OCI-LY3 (cell line): ENCODE data around the gene ITPR1.

ENCODE experiments used
- H2AFZ ChIP-seq: fragments of 200-600, 300-600 bp; shearing (Covaris generic); 2 replicates; pipeline ENCODE4 v1.6.0; 2014; ENCODE audit warnings: antibody characterized with exemption, low read depth, low read length
- H3K27ac ChIP-seq: fragments of 200-600, 300-600 bp; sonication (generic); 2 replicates; pipeline ENCODE4 v1.5.1; 2014; ENCODE audit warnings: mild to moderate bottlenecking, low read length, moderate library complexity, mixed read lengths
- H3K27me3 ChIP-seq: fragments of 200-600, 300-600 bp; sonication (generic); 2 replicates; pipeline ENCODE4 v1.6.1; 2014; ENCODE audit warnings: low read depth, low read length, mixed read lengths
- H3K36me3 ChIP-seq: fragments of 200-600, 300-600 bp; sonication (generic); replicated peaks from 2 replicates; pipeline ENCODE3; 2014; ENCODE audit warnings: low read depth, low read length, mixed read lengths
- H3K4me1 ChIP-seq: fragments of 300-600, 200-600 bp; sonication (generic); 2 replicates; pipeline ENCODE4 v1.6.1; 2014; ENCODE audit warnings: low read length, mixed read lengths
- H3K4me2 ChIP-seq: fragments of 200-600, 300-600 bp; sonication (generic); 2 replicates; pipeline ENCODE4 v1.6.1; 2014; ENCODE audit warnings: low read length, mixed read lengths
- H3K4me3 ChIP-seq: fragments of 300-600, 200-600 bp; sonication (generic); 2 replicates; pipeline ENCODE4 v1.5.1; 2014; ENCODE audit warnings: antibody characterized with exemption, mild to moderate bottlenecking, low read length, moderate library complexity
- H3K79me2 ChIP-seq: fragments of 300-600, 200-600 bp; shearing (Covaris generic); 2 replicates; pipeline ENCODE4 v1.6.1; 2014; ENCODE audit warnings: mild to moderate bottlenecking, low read length, mixed read lengths
- H3K9ac ChIP-seq: fragments of 300-600, 200-600 bp; shearing (Covaris generic); 2 replicates; pipeline ENCODE4 v1.6.0; 2014; ENCODE audit warnings: mild to moderate bottlenecking, low read length, moderate library complexity
- H3K9me3 ChIP-seq: fragments of 200-600, 300-600 bp; shearing (Covaris generic); 2 replicates; pipeline ENCODE4 v1.6.1; 2014; ENCODE audit warnings: low read length, mixed read lengths; ENCODE audit not compliant: insufficient read depth
- H4K20me1 ChIP-seq: fragments of 200-600, 300-600 bp; sonication (generic); 2 replicates; pipeline ENCODE4 v1.6.1; 2016; ENCODE audit warnings: low read length, mixed read lengths; ENCODE audit not compliant: insufficient read depth
- EZH2phosphoT487 ChIP-seq: fragments of 200-600 bp; shearing (Covaris generic); IDR thresholded peaks from 2 replicates; pipeline ENCODE4 v1.6.1; 2018; ENCODE audit warnings: antibody characterized with exemption, mixed run types, low read depth
- TF ChIP-seq, protein P1 (sequence below): fragments of 200-600, 300-600 bp; sonication (generic); IDR thresholded peaks from 2 replicates; pipeline ENCODE4 v1.5.1; 2014; ENCODE audit warnings: antibody characterized with exemption, low read length, low read depth

The ITPR1 gene

DNA sequence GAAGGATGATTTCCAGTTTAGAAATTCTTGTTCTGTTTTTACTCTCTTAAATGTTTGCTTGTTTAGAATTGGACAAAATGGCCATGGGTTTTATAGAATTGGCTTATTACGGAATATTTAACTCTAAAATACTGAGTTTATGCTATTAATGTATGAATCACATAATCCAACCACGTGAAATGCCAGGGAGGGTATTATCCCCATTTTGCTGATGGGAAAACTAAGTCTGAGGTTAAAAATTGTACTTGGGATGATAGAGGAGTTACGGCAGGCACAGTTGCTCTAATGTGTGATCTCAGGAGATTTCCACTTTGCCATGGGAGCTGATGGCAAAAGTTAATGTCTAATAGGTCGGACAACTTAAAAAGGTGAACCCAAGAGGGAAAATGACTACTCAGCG, 194.4 kb downstream of the ITPR1 start:
- Histone ChIP-seq H3K4me1 (no peaks in the 10 kb centered on the region), H3K9ac (no peak overlapping the region), H3K27ac (no peak overlapping the region), H2AFZ (no peak overlapping the region), H3K9me3 (no peaks in the 10 kb centered on the region), H3K79me2 (no peaks in the 10 kb centered on the region), H3K36me3 (no peaks in the 10 kb centered on the region), H3K27me3 (no peaks in the 10 kb centered on the region), H4K20me1 (no peaks in the 10 kb centered on the region), H3K4me3 (no peak overlapping the region), H3K4me2 (no peak overlapping the region)
- TF ChIP-seq, protein P1, sequence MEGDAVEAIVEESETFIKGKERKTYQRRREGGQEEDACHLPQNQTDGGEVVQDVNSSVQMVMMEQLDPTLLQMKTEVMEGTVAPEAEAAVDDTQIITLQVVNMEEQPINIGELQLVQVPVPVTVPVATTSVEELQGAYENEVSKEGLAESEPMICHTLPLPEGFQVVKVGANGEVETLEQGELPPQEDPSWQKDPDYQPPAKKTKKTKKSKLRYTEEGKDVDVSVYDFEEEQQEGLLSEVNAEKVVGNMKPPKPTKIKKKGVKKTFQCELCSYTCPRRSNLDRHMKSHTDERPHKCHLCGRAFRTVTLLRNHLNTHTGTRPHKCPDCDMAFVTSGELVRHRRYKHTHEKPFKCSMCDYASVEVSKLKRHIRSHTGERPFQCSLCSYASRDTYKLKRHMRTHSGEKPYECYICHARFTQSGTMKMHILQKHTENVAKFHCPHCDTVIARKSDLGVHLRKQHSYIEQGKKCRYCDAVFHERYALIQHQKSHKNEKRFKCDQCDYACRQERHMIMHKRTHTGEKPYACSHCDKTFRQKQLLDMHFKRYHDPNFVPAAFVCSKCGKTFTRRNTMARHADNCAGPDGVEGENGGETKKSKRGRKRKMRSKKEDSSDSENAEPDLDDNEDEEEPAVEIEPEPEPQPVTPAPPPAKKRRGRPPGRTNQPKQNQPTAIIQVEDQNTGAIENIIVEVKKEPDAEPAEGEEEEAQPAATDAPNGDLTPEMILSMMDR, result no peak
- TF ChIP-seq EZH2phosphoT487, result no peak

DNA sequence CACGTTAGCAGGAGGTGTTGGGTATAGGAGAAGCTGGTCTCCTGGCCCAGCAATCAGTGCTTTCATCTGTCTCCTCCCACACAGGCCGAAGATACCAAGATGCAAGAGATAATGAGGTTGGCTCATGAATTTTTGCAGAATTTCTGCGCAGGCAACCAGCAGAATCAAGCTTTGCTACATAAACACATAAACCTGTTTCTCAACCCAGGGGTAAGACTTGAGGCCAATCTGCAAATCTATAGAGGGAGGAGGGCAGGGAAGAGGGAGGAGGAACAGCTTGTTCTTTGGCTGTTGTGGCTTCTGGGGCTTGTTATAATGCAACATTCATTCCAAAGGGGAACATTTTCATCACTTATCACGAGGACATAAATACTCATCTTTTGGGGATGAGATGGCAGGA, 195.3 kb downstream of the ITPR1 start:
- Histone ChIP-seq H3K4me2 (no peak overlapping the region), H3K27me3 (no peaks in the 10 kb centered on the region), H3K36me3 (no peaks in the 10 kb centered on the region), H3K4me1 (peaks cover 6% of the 10 kb centered on the region), H3K9me3 (no peaks in the 10 kb centered on the region), H2AFZ (no peak overlapping the region), H3K79me2 (no peaks in the 10 kb centered on the region), H3K4me3 (no peak overlapping the region), H3K9ac (no peak overlapping the region), H3K27ac (no peak overlapping the region), H4K20me1 (no peaks in the 10 kb centered on the region)
- no peak for TF ChIP-seq EZH2phosphoT487
- TF ChIP-seq, protein P1, result no peak

DNA sequence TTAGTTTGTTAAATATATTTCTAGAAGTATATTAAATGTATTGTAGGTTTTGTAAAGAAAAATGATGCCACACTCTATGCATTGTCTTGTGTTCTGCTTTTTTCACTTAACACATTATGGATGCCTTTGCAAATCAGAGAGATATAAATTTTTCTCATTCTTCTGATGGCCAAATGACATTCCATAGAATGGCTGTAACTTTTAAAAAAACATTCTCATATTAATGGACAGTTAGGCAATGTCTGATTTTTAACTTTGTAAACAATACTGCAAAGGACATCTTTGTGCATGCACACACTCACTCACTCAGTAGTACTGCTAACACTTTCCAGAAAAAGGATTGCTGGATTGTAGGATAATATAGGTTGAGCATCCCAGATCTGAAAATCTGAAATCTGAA, 195.9 kb downstream of the ITPR1 start:
- Histone ChIP-seq H3K4me2 (no peak overlapping the region), H3K27ac (no peak overlapping the region), H2AFZ (no peak overlapping the region), H3K79me2 (no peaks in the 10 kb centered on the region), H3K9me3 (no peaks in the 10 kb centered on the region), H3K36me3 (no peaks in the 10 kb centered on the region), H4K20me1 (no peaks in the 10 kb centered on the region), H3K4me3 (no peak overlapping the region), H3K27me3 (no peaks in the 10 kb centered on the region), H3K9ac (no peak overlapping the region), H3K4me1 (peaks cover 12% of the 10 kb centered on the region)
- TF ChIP-seq, protein P1, result no peak
- no peak for TF ChIP-seq EZH2phosphoT487

DNA sequence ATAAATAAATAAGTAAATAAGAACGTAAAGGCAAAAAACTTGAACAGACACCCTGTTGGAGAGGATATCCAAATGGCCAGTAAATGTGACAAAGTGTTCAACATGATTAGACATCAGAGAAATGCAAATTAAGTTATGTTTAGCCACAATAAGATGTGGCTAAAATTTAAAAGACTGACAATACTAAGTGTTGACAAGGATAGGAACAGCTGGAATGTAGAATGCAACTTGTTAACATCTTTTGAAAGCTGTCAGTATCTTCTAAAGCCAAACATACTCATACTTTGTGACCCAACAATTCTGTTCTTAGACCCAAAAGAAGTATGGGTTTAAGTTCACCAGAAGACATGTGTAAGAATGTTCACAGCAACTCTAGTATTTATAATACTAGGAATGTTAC, 197.1 kb downstream of the ITPR1 start:
- Histone ChIP-seq H2AFZ (no peak overlapping the region), H4K20me1 (no peaks in the 10 kb centered on the region), H3K36me3 (no peaks in the 10 kb centered on the region), H3K9me3 (no peaks in the 10 kb centered on the region), H3K4me1 (peaks cover 15% of the 10 kb centered on the region), H3K4me2 (no peak overlapping the region), H3K4me3 (no peak overlapping the region), H3K27ac (no peak overlapping the region), H3K79me2 (no peaks in the 10 kb centered on the region), H3K27me3 (no peaks in the 10 kb centered on the region), H3K9ac (no peak overlapping the region)
- TF ChIP-seq EZH2phosphoT487, result no peak
- TF ChIP-seq, protein P1, result no peak
